GM19372 (cell line): ENCODE results near the gene ADAM12.

Experiments used
- ATAC-seq: cut with Tn5 transposase; IDR thresholded peaks from one replicate; pipeline ENCODE4 v1.9.1; 2021; ENCODE audit warnings: mild to moderate bottlenecking, low read depth, moderate library complexity; ENCODE audit not compliant: unreplicated experiment

The ADAM12 gene

GRCh38 chr10:126097558-126098225 is 290.6 kb downstream of the ADAM12 start:
- ATAC-seq: no peak

- ATAC-seq: no peak
These were observed 293.7 kb downstream of the ADAM12 start for GRCh38 chr10:126094537-126094936.

- no peak for ATAC-seq
These were observed 295.7 kb downstream of the ADAM12 start for GRCh38 chr10:126092366-126093215.

- no peak for ATAC-seq
These were observed 297.2 kb downstream of the ADAM12 start for GRCh38 chr10:126090911-126091728.

GRCh38 chr10:126090443-126090842 is 297.8 kb downstream of the ADAM12 start:
- no peak for ATAC-seq

- no peak for ATAC-seq
These were observed 300.3 kb downstream of the ADAM12 start for GRCh38 chr10:126087796-126088505.

- no peak for ATAC-seq
These were observed 301.1 kb downstream of the ADAM12 start for GRCh38 chr10:126087153-126087680.

GRCh38 chr10:126085806-126086205 is 302.5 kb downstream of the ADAM12 start:
- ATAC-seq: no peak

GRCh38 chr10:126084369-126084768 is 303.9 kb downstream of the ADAM12 start:
- ATAC-seq: no peak

GRCh38 chr10:126083009-126083408 is 305.3 kb downstream of the ADAM12 start:
- no peak for ATAC-seq

GRCh38 chr10:126081841-126082466 is 306.3 kb downstream of the ADAM12 start:
- ATAC-seq: no peak

GRCh38 chr10:126080879-126081411 is 307.3 kb downstream of the ADAM12 start:
- ATAC-seq: no peak

- ATAC-seq: no peak
These were observed 307.9 kb downstream of the ADAM12 start for GRCh38 chr10:126080291-126080825.

GRCh38 chr10:126075009-126075408 is 313.3 kb downstream of the ADAM12 start:
- no peak for ATAC-seq

GRCh38 chr10:126074291-126074690 is 314.0 kb downstream of the ADAM12 start:
- ATAC-seq: no peak

- no peak for ATAC-seq
These were observed 314.7 kb downstream of the ADAM12 start for GRCh38 chr10:126073606-126074005.

- no peak for ATAC-seq
These were observed 315.7 kb downstream of the ADAM12 start for GRCh38 chr10:126072622-126073021.

- no peak for ATAC-seq
These were observed 317.6 kb downstream of the ADAM12 start for GRCh38 chr10:126070476-126071215.
